ENCODE measurements around the gene ROR1.

DNA sequence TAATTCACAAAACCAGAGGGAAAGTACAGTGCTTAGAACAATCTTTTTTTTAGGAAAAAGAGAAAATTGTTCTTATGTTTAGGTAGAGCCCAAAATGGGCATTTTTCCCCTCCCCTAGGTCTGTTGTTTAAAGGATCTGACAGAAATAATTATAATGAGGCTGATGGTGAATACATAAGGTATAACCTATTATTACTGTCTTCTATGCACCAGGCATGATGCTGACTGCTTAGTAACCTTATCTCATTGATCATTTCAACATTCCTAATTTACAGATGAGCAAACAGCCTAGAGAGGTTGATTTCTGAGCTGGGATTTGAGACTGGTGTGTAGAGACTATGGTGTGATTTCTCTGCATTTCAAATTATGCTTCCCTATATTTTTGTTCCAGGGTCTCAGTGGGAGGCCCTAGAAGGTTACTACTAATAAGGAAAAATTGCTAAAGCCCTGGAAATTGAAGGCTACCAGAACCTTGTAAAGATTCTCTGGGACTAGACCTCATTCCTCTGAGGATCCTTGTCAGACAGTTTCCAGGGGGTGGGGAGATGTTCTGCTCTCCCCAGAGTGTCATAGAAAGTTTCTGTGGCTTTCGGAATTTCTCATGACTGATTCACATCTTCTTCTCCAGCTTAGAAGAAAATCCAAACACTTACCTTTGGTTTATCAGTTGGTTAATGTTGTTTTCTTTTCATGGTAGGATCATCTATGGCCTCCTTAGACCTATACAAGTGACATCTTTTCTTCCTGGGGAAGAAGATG, 44.9 kb downstream of the ROR1 start:
- TF ChIP-seq ZFP3 (CRISPR knock-in tag; IDR thresholded peaks at IDR 0.05) (no peak), ARNTL (CRISPR knock-in tag; IDR thresholded peaks at IDR 0.05; ENCODE audit: borderline replicate concordance, low read depth) (no peak), GLIS3 (CRISPR knock-in tag; IDR thresholded peaks at IDR 0.05) (no peak), PPARA (CRISPR knock-in tag; IDR thresholded peaks at IDR 0.05; ENCODE audit: borderline replicate concordance) (no peak)

Measured in SK-N-SH treated with all-trans-retinoic acid at 6 μM for 48 hours (cell line).